Measurements from ENCODE around the gene KIAA1143. TPM values are rescaled to one million over a fixed set of nuclear protein-coding genes. Genes with fewer than 3 reads are reported as not detected.

Gene KIAA1143
- total RNA-seq, 1 donor from 2014 or later, result 37.9 TPM

GRCh38 chr3:44762170-44762677 is 805 bp upstream of the KIAA1143 start:
- H3K9me3 Mint-ChIP-seq (ENCODE audit: unreplicated experiment), result peaks cover 11% of the 10 kb centered on the region
- H3K4me3 Mint-ChIP-seq (ENCODE audit: unreplicated experiment), result peak overlapping the region; percentile 96
- peaks cover 48% of the 10 kb centered on the region for H3K36me3 Mint-ChIP-seq (ENCODE audit: low read depth, unreplicated experiment)
- peaks cover 7% of the 10 kb centered on the region for H3K4me1 Mint-ChIP-seq (ENCODE audit: unreplicated experiment)
- H3K27me3 Mint-ChIP-seq (ENCODE audit: unreplicated experiment), result peaks cover 5% of the 10 kb centered on the region
- TF ChIP-seq, protein P1, sequence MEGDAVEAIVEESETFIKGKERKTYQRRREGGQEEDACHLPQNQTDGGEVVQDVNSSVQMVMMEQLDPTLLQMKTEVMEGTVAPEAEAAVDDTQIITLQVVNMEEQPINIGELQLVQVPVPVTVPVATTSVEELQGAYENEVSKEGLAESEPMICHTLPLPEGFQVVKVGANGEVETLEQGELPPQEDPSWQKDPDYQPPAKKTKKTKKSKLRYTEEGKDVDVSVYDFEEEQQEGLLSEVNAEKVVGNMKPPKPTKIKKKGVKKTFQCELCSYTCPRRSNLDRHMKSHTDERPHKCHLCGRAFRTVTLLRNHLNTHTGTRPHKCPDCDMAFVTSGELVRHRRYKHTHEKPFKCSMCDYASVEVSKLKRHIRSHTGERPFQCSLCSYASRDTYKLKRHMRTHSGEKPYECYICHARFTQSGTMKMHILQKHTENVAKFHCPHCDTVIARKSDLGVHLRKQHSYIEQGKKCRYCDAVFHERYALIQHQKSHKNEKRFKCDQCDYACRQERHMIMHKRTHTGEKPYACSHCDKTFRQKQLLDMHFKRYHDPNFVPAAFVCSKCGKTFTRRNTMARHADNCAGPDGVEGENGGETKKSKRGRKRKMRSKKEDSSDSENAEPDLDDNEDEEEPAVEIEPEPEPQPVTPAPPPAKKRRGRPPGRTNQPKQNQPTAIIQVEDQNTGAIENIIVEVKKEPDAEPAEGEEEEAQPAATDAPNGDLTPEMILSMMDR (IDR thresholded peaks at IDR 0.05; ENCODE audit: unreplicated experiment), result no peak
- DNase-seq (ENCODE audit: low spot score), result no peak
- peak overlapping the region; percentile 16 for H3K27ac Mint-ChIP-seq (ENCODE audit: unreplicated experiment)

DNA sequence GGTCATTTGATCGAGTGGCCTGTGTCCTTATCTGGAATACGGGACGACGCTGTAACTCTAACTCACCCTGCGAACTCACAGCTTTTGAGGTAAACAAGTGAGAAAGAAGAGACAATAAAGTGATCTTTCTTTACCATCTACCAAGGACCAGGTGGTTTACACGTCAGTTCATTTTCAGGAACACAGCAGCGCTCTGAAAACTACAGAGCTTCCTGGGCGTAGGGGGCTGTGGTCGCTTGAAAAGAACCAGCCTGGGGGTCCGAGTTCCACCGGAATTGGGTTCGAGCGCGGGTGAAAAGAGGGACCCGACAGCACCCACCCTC is 357 bp downstream of the KIAA1143 start:
- Mint-ChIP-seq H3K27ac (ENCODE audit: unreplicated experiment) (peak overlapping the region; percentile 84), H3K4me3 (ENCODE audit: unreplicated experiment) (peak overlapping the region; percentile 96), H3K36me3 (ENCODE audit: low read depth, unreplicated experiment) (peaks cover 41% of the 10 kb centered on the region), H3K9me3 (ENCODE audit: unreplicated experiment) (peaks cover 8% of the 10 kb centered on the region), H3K27me3 (ENCODE audit: unreplicated experiment) (peaks cover 5% of the 10 kb centered on the region), H3K4me1 (ENCODE audit: unreplicated experiment) (peaks cover 7% of the 10 kb centered on the region)
- TF ChIP-seq, protein P1 (IDR thresholded peaks at IDR 0.05; ENCODE audit: unreplicated experiment), result no peak
- no peak for DNase-seq (ENCODE audit: low spot score)

- no peak overlapping the region for H3K27ac Mint-ChIP-seq (ENCODE audit: unreplicated experiment)
- H3K4me3 Mint-ChIP-seq (ENCODE audit: unreplicated experiment), result peak overlapping the region; percentile 68
- DNase-seq (ENCODE audit: low spot score), result no peak
- H3K9me3 Mint-ChIP-seq (ENCODE audit: unreplicated experiment), result peaks cover 37% of the 10 kb centered on the region
- TF ChIP-seq, protein P1 (IDR thresholded peaks at IDR 0.05; ENCODE audit: unreplicated experiment), result no peak
- H3K27me3 Mint-ChIP-seq (ENCODE audit: unreplicated experiment), result no peaks in the 10 kb centered on the region
- peaks cover 64% of the 10 kb centered on the region for H3K36me3 Mint-ChIP-seq (ENCODE audit: low read depth, unreplicated experiment)
- no peaks in the 10 kb centered on the region for H3K4me1 Mint-ChIP-seq (ENCODE audit: unreplicated experiment)
Measured at GRCh38 chr3:44734646-44735168, 26.7 kb downstream of the KIAA1143 start.

DNA sequence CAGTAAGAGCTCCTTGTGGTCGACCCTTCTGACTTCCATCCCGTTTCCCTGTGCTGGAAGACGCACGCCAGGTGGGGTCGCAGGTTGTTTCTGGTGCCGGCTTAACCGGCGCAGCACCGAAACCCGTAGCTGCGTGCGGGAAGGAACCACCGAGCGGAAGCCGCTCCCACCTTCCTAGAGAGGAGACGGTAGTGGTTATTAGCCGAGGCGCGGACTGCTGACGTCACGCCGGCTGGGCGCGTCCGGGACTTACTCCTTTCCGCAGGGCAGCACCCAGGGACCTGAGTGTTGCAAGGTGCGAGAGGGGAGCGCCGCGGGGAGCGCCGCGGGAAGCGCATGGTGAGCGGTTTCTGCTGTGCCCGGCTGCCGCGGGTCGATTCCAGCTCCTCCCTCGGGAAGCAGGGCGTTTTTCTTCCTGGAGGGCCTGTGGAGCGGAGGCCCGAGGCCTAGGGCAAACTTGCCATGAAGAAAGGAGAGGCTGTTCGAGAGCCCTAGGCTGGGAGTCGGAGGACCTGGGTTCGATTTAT is 32.0 kb downstream of the KIAA1143 start, which contains the start of gene ZNF501:
Gene ZNF501 (plus strand): TSS at position 252 of the 527 bp plus-strand sequence. CDS start 4,787 bp downstream, outside the sequence.
- Mint-ChIP-seq H3K27me3 (ENCODE audit: unreplicated experiment) (peaks cover 6% of the 10 kb centered on the region), H3K4me1 (ENCODE audit: unreplicated experiment) (no peaks in the 10 kb centered on the region), H3K4me3 (ENCODE audit: unreplicated experiment) (peak within 1 kb of the TSS; percentile 87), H3K9me3 (ENCODE audit: unreplicated experiment) (peaks cover 44% of the 10 kb centered on the region), H3K27ac (ENCODE audit: unreplicated experiment) (peak within 1 kb of the TSS; percentile 12), H3K36me3 (ENCODE audit: low read depth, unreplicated experiment) (peaks cover 69% of the 10 kb centered on the region)
- TF ChIP-seq, protein P1 (IDR thresholded peaks at IDR 0.05; ENCODE audit: unreplicated experiment), result no peak
- peak; percentile 57 for DNase-seq (ENCODE audit: low spot score)

DNA sequence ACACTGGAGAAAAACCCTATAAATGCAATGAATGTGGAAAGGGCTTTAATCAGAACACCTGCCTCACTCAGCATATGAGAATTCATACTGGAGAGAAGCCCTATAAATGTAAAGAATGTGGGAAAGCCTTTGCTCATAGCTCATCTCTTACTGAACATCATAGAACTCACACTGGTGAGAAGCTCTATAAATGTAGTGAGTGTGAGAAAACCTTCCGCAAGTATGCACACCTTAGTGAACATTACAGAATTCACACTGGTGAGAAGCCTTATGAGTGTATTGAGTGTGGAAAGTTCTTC is 39.4 kb downstream of the KIAA1143 start:
- no peak overlapping the region for H3K27ac Mint-ChIP-seq (ENCODE audit: unreplicated experiment)
- TF ChIP-seq, protein P1 (IDR thresholded peaks at IDR 0.05; ENCODE audit: unreplicated experiment), result no peak
- H3K4me1 Mint-ChIP-seq (ENCODE audit: unreplicated experiment), result no peaks in the 10 kb centered on the region
- peaks cover 10% of the 10 kb centered on the region for H3K27me3 Mint-ChIP-seq (ENCODE audit: unreplicated experiment)
- peaks cover 52% of the 10 kb centered on the region for H3K9me3 Mint-ChIP-seq (ENCODE audit: unreplicated experiment)
- H3K4me3 Mint-ChIP-seq (ENCODE audit: unreplicated experiment), result no peak overlapping the region
- peaks cover 75% of the 10 kb centered on the region for H3K36me3 Mint-ChIP-seq (ENCODE audit: low read depth, unreplicated experiment)
- no peak for DNase-seq (ENCODE audit: low spot score)

All from endothelial cell (in vitro differentiated cells).